Stimulated activated CD4-positive, alpha-beta T cell treated with anti-CD3 and anti-CD28 coated beads, TNF-alpha, amount 100 ng/mL, for 24 hours (primary cell): Measurements from ENCODE around the gene C2CD2.

Experiments used
- DNase-seq, 3 experiments: peaks; one replicate each; pipeline ENCODE4 v3.0.0-alpha.2; 2020; ENCODE audit warnings: low read depth in 3 of 3

C2CD2 gene

GRCh38 chr21:41914965-41915364, 38.9 kb downstream of the C2CD2 start:
- DNase-seq, result no peak

GRCh38 chr21:41914358-41914757, 39.5 kb downstream of the C2CD2 start:
- no peak for DNase-seq

- DNase-seq, result no peak
Measured at GRCh38 chr21:41913230-41913629, 40.6 kb downstream of the C2CD2 start.

GRCh38 chr21:41908829-41909228, 45.0 kb downstream of the C2CD2 start:
- DNase-seq, result no peak

- no peak for DNase-seq
Measured at GRCh38 chr21:41907496-41908258, 46.1 kb downstream of the C2CD2 start.

GRCh38 chr21:41906770-41907169, 47.0 kb downstream of the C2CD2 start:
- no peak for DNase-seq

- no peak for DNase-seq
Measured at GRCh38 chr21:41903559-41904351, 50.1 kb downstream of the C2CD2 start.

- DNase-seq, result no peak
Measured at GRCh38 chr21:41902946-41903345, 50.9 kb downstream of the C2CD2 start.

GRCh38 chr21:41901782-41902181, 52.0 kb downstream of the C2CD2 start:
- DNase-seq, result no peak

GRCh38 chr21:41901099-41901498, 52.7 kb downstream of the C2CD2 start:
- DNase-seq, result peak in 2 of 3 experiments; percentile 14 to 54

GRCh38 chr21:41900401-41900800, 53.4 kb downstream of the C2CD2 start:
- no peak for DNase-seq

- DNase-seq, result peak in 2 of 3 experiments; percentile 20 to 70
Measured at GRCh38 chr21:41899426-41900202, 54.2 kb downstream of the C2CD2 start.

GRCh38 chr21:41898998-41899397, 54.8 kb downstream of the C2CD2 start:
- DNase-seq, result no peak

GRCh38 chr21:41897700-41898099, 56.1 kb downstream of the C2CD2 start:
- no peak for DNase-seq

GRCh38 chr21:41897047-41897669, 56.7 kb downstream of the C2CD2 start:
- no peak for DNase-seq

GRCh38 chr21:41895643-41896493, 58.0 kb downstream of the C2CD2 start:
- peak in 2 of 3 experiments; percentile 16 to 41 for DNase-seq

GRCh38 chr21:41894922-41895557, 58.8 kb downstream of the C2CD2 start:
- DNase-seq, result no peak

GRCh38 chr21:41894511-41894910, 59.3 kb downstream of the C2CD2 start:
- no peak for DNase-seq

GRCh38 chr21:41892726-41893125, 61.1 kb downstream of the C2CD2 start:
- DNase-seq, result no peak

- DNase-seq, result no peak
Measured at GRCh38 chr21:41891132-41891531, 62.7 kb downstream of the C2CD2 start.
